Amniotic stem cell (primary cell): ENCODE data around the gene TIGD1.
"Not testable (repeated sequence)": the region's sequence is repeated elsewhere in the genome, so short reads cannot be mapped to it uniquely, and the experiment has no call there.

ENCODE experiments used
- DNase-seq: peaks from one replicate; lab custom pipeline; 2025; lab: John Stamatoyannopoulos, UW

Gene TIGD1

GRCh38 chr2:232539298-232540231, 10.8 kb downstream of the TIGD1 start, which contains the start of gene CHRNG:
Gene CHRNG, plus strand, starts transcription at chr2:232539692. Its CDS starts 56 bp downstream, at chr2:232539748.
- DNase-seq, result no peak

GRCh38 chr2:232538671-232539070, 11.7 kb downstream of the TIGD1 start:
- no peak for DNase-seq

DNA sequence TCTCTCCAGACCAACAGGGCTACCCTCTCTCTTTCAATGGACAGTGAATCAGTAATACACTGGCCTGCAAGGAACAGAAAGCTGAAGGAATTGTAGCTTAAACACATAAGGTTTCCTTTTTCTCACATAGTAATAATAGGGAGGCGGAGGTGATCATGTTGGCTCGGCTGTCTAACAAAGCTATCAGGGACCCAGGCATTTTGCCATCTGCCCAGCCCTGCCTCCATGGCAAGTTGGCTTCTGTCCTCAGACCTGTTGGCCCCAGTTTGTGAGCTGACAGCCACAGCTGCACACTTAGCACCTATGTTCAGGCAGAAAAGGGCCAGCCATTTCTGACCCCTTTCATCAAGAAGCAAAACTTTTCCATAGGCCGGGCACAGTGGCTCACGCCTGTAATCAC, 12.9 kb downstream of the TIGD1 start:
- DNase-seq, result no peak

GRCh38 chr2:232537079-232537478, 13.3 kb downstream of the TIGD1 start:
- no peak for DNase-seq

DNA sequence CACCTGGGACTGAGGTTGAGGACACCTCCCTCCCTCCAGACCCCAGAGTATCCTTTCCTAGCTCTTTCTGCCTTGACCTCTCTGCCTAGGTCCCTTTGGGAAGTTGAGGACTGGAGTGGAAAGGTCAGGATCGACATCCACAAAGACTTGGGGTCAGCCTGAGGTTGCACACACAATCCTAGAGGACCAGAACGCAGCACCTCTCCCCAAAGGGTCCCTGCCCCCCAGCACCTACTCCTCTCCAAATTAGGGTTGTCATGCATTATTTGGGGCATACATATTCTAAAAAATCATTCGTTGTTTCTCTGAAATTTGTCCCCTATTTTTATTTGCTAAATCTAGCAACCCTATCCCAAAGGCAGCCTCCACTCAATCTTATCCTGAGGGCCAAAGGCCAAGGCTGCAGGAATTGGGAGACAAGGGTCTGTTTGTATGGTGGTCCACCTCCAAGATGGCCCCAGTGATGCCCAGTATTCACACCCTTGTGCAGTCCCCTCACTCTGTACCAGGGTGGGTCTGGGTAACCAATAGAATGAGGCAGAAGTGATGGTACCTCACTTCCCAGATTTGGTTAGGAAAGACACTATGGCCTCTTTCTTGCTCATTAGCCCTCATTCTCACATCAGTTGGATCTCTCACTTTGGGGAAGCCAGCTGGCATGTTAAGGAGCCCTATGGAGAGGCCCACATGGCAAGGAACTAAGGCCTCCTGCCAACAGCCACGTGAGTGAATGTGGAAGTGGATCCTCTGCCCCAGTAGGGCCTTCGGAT, 14.4 kb downstream of the TIGD1 start:
- no peak for DNase-seq

GRCh38 chr2:232534940-232535651, 15.3 kb downstream of the TIGD1 start:
- no peak for DNase-seq

DNA sequence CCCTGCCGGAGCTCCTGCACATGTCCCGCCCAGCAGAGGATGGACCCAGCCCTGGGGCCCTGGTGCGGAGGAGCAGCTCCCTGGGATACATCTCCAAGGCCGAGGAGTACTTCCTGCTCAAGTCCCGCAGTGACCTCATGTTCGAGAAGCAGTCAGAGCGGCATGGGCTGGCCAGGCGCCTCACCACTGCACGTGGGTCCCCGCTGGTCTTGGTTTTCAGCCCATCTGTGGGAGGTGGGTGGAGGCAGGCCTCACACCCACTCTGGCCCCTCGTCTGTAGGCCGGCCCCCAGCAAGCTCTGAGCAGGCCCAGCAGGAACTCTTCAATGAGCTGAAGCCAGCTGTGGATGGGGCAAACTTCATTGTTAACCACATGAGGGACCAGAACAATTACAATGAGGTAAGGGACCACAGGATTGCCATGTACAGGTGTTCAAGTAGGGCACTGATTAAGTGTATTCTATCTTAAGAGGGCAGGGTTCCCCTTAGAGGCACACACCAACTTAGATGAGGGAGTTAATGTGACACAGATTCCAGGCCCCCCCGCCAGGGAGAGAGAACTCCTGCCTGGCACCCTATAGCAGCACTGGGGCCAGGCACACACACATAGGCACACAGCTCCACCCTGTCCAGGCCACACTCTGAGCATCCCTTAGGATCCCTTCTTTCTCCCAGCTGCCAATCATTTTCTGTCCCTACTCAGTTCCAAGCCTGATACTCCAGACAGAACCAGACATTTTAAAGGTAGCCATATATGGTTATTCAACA, 16.2 kb downstream of the TIGD1 start:
- no peak for DNase-seq

- not testable (repeated sequence) for DNase-seq
Measured at GRCh38 chr2:232532821-232533220, 17.5 kb downstream of the TIGD1 start.

- DNase-seq, result no peak
Measured at GRCh38 chr2:232532419-232532818, 17.9 kb downstream of the TIGD1 start.

- DNase-seq, result no peak
Measured at GRCh38 chr2:232530626-232531260, 19.6 kb downstream of the TIGD1 start.

GRCh38 chr2:232529806-232530547, 20.4 kb downstream of the TIGD1 start:
- no peak for DNase-seq

DNA sequence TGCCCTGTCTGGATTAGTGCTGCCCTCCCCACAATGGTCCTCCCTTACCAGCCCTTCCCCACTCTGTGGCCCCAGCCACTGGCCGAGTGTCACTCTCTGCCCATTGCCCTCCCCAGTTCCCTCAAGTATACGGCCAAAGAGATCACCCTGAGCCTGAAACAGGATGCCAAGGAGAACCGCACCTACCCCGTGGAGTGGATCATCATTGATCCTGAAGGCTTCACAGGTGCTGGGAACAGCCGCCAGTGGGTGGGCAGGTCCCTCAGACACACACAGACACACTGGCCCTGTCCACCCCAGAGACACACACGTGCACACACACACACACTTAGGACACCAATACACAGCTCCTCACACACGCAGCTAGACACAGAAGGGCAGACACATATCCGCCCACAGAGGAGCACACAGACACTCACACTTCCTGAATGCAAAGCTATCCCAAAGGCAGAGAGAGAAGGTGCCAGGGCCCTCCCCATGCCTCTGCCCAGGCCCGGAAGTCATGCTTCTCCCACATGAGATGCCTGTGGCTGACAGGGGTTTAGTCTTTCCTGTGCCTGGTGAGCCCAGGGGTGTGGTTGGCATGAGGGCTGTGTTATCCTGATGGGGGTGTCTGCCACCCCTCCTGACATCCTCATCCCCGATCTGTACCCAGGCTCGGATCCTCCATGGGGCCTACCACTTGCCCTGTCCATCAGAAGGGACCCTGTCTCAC, 21.5 kb downstream of the TIGD1 start:
- no peak for DNase-seq

DNA sequence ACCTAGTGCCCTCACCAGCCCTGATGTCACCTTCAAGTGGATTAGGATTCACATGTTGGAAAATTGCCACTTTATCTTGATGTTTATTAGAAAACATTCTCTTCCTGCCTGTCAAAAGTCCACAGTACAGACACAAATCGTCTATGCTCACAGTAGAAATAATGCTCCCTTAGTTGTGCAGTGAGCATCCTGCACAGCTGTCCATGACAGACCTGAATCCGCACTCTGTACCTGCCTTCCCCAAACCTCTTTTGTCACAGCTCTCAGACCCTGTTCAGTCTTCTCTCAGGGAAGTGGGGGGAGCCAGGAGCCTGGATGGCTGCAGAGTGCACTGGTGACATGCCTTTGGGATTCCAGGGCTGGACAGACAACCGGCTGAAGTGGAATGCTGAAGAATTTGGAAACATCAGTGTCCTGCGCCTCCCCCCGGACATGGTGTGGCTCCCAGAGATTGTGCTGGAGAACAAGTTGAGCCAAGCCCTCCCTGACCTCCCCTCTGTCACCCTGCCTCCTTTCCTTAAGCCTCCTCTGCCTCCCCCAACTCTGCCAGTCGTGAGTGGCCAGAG, 22.4 kb downstream of the TIGD1 start:
- no peak for DNase-seq

GRCh38 chr2:232526372-232526941, 23.9 kb downstream of the TIGD1 start:
- no peak for DNase-seq

DNA sequence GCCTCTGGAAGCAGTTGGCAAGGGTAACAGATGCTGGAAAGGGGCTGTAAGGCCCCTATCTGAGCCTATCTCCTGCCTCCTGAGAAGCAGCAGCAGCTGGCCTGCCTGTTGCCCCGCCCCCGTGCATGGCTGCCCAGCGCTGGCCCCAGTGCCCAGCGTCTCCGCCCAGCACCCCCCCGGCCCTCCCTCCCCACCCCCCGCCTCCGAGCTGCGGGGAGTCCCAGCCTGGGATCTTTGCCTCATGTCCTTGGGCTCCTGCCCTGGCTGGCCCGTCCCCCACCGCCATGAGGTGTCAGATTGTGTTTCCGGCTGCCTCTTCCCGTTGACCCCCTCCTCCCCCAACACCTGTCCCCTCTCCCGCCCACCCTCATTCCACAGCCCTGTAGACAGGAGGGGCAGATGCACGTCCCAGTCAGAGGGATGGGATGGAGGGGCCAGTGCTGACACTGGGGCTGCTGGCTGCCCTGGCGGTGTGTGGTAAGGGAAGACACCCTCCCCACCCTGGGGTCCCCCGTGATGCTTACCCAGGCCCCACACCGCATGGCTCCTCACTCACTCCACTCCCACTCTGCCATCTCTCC, 24.5 kb downstream of the TIGD1 start, which contains the start of gene CHRND:
Gene CHRND, plus strand, starts transcription at position 370 of the 581 bp plus-strand sequence. Its CDS starts 56 bp downstream, at position 426.
- no peak for DNase-seq

- DNase-seq, result no peak
Measured at GRCh38 chr2:232525199-232525598, 25.2 kb downstream of the TIGD1 start.

DNA sequence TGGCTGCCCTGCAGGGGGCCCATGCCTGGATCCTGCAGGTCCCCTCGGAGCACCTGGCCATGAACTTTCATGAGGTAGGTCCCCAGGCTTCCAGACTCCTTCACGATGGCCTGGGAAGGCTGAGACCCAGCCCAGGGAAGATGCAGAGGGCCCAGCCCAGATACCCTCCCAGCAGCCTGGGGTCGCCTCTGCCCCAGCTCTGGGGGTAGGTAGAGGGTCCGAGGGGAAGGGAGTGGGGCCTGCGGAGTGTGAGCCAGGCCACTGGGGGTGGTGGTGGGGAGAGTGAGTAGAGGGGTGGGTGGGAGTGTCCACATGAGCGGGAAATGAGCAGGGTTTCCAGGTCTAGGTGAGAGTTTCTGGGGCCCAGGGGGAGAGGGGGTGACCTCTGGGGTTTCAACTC, 25.6 kb downstream of the TIGD1 start:
- no peak for DNase-seq
